HS-27A (cell line): ENCODE results near the gene MT1G.
"Not testable (repeated sequence)": the region's sequence is repeated elsewhere in the genome, so short reads cannot be mapped to it uniquely, and the experiment has no call there.

Experiments
- DNase-seq: peaks from one replicate; pipeline ENCODE4 v3.0.0-alpha.2; 2012; ENCODE audit warnings: low read depth, missing footprints

MT1G gene

GRCh38 chr16:56665286-56666261 is 2.3 kb downstream of the MT1G start:
- not testable (repeated sequence) for DNase-seq

GRCh38 chr16:56664506-56664905 is 3.4 kb downstream of the MT1G start:
- no peak for DNase-seq

- no peak for DNase-seq
Observed at GRCh38 chr16:56662357-56663354, 5.2 kb downstream of the MT1G start.

GRCh38 chr16:56658327-56658875 is 9.5 kb downstream of the MT1G start:
- DNase-seq = no peak

- no peak for DNase-seq
Observed at GRCh38 chr16:56657555-56658326, 10.1 kb downstream of the MT1G start, which contains the start of gene MT1F. TSS of gene MT1F (plus strand) at chr16:56657959. CDS start at chr16:56658059, 100 bp downstream.

- DNase-seq = no peak
Observed at GRCh38 chr16:56653218-56653617, 14.6 kb downstream of the MT1G start.

GRCh38 chr16:56652600-56652999 is 15.3 kb downstream of the MT1G start:
- no peak for DNase-seq

GRCh38 chr16:56651586-56651985 is 16.3 kb downstream of the MT1G start, which contains the start of gene MT1B:
TSS of gene MT1B (plus strand) at chr16:56651886. CDS start at chr16:56651954, 68 bp downstream.
- DNase-seq = no peak

- DNase-seq = no peak
Observed at GRCh38 chr16:56649820-56650219, 18.0 kb downstream of the MT1G start.

GRCh38 chr16:56649271-56649670 is 18.6 kb downstream of the MT1G start:
- no peak for DNase-seq

- DNase-seq = no peak
Observed at GRCh38 chr16:56647641-56648431, 20.0 kb downstream of the MT1G start.

- no peak for DNase-seq
Observed at GRCh38 chr16:56645838-56646237, 22.0 kb downstream of the MT1G start.

- no peak for DNase-seq
Observed at GRCh38 chr16:56645311-56645710, 22.6 kb downstream of the MT1G start.

GRCh38 chr16:56643833-56644232 is 24.0 kb downstream of the MT1G start:
- DNase-seq = no peak

- no peak for DNase-seq
Observed at GRCh38 chr16:56643080-56643778, 24.6 kb downstream of the MT1G start.

- no peak for DNase-seq
Observed at GRCh38 chr16:56641166-56641565, 26.7 kb downstream of the MT1G start.

GRCh38 chr16:56640076-56640475 is 27.8 kb downstream of the MT1G start:
- DNase-seq = no peak

- no peak for DNase-seq
Observed at GRCh38 chr16:56639045-56639444, 28.8 kb downstream of the MT1G start.
